Transverse colon (tissue), 4 donors: ENCODE results near the gene TMEM106A. TPM values are rescaled to one million over a fixed set of nuclear protein-coding genes. Genes with fewer than 3 reads are reported as not detected.
"Not testable (repeated sequence)": the region's sequence is repeated elsewhere in the genome, so short reads cannot be mapped to it uniquely, and the experiment has no call there.

Source experiments
- DNase-seq: peaks from one replicate; pipeline ENCODE4 v3.0.0-alpha.2; 2019
- H3K27ac ChIP-seq, 4 donors: fragments of 200-600 bp; sonication (generic); 2 replicates each; pipeline ENCODE4 v1.5.1; 2016 to 2018; ENCODE audit warnings: inconsistent platforms in 4 of 4
- H3K27me3 ChIP-seq: fragments of 200-600 bp; sonication (generic); 2 replicates; pipeline ENCODE4 v1.5.1; 2017; ENCODE audit warnings: inconsistent platforms
- H3K36me3 ChIP-seq, 4 donors: fragments of 200-600 bp; sonication (generic); 2 replicates each; pipeline ENCODE4 v1.5.1; 2017 to 2019; ENCODE audit warnings: inconsistent platforms in 4 of 4
- H3K4me1 ChIP-seq, 4 donors: fragments of 200-600 bp; sonication (generic); 2 replicates each; pipeline ENCODE4 v1.5.1; 2017 to 2020; ENCODE audit warnings: inconsistent platforms in 4 of 4
- H3K4me3 ChIP-seq, 4 donors: fragments of 200-600 bp; sonication (generic); 1 replicate in 1 of 4; 2 replicates in 3 of 4; pipeline versions ENCODE4 v1.5.1 to v1.6.1; 2017 to 2019; ENCODE audit warnings: inconsistent platforms in 4 of 4
- H3K9me3 ChIP-seq, 2 donors: fragments of 200-600 bp; sonication (generic); 2 replicates each; pipeline ENCODE4 v1.5.1; 2017 to 2019; ENCODE audit warnings: inconsistent platforms in 2 of 2
- CTCF ChIP-seq, 5 experiments: fragments of 200-600 bp in 3 of 5; fragments of 450-650 bp in 2 of 5; sonication (generic) in 3 of 5; IDR thresholded peaks; 1 replicate in 2 of 5; 2 replicates in 3 of 5; pipeline ENCODE4 v1.5.1; 2016 to 2017; ENCODE audit warnings: antibody characterized with exemption in 5 of 5, inconsistent platforms in 3 of 5, mild to moderate bottlenecking in 2 of 5, moderate library complexity in 1 of 5
- EP300 ChIP-seq: sonication (generic); formaldehyde crosslinking; IDR thresholded peaks from one replicate; pipeline ENCODE4 v1.6.1; 2017; ENCODE audit warnings: antibody characterized with exemption, low read depth
- POLR2A ChIP-seq: fragments of 450-650 bp; IDR thresholded peaks from one replicate; pipeline ENCODE4 v1.6.1; 2016; ENCODE audit warnings: antibody characterized with exemption, mild to moderate bottlenecking, moderate library complexity
- POLR2AphosphoS5 ChIP-seq, 3 donors: sonication (generic); formaldehyde crosslinking; IDR thresholded peaks; one replicate each; pipeline ENCODE4 v1.6.1; 2016; ENCODE audit warnings: antibody characterized with exemption in 3 of 3
- WGBS, 2 donors: methylation state at CpG; one replicate each; pipeline ENCODE4 v1.1.5; 2018; ENCODE audit warnings: low coverage in 1 of 2; 5-methylcytosine and 5-hydroxymethylcytosine counted together
- in situ Hi-C, 4 donors: fragments of 200-750 bp; cut with MboI; loops; one replicate each; pipeline versions ENCODE4 v1.15.0 to v1.15.1; 2017; ENCODE audit warnings: low sequenced_read_pairs in 3 of 4, low pct_ligation_motif_present in 1 of 4, low pct_unique_long_range_greater_than_20kb in 1 of 4
- intact Hi-C: fragments of 100-400 bp; cut with DNase I; formaldehyde crosslinking; loops from one replicate; pipeline ENCODE4 v1.15.1; 2023; ENCODE audit warnings: low total_unique reads
- total RNA-seq, 4 donors: library from RNA; depleted of rRNA; stranded (reverse); fragments of >200 nt; gene quantifications; one replicate each; pipeline ENCODE4 v1.1.0, GENCODE V29; 2016

TMEM106A gene
- total RNA-seq, 4 donors from 2014 or later = 4.1 to 24.3 (median 7.9) TPM

GRCh38 chr17:43220511-43221125 is 8.9 kb downstream of the TMEM106A start:
- intact Hi-C loops = no loop called here
- 90 to 92% methylated on average over 4 to 9 of the region's 9 CpGs for WGBS, 2 donors
- in situ Hi-C loops = loop anchor here in 1 of 4 donors (25.0 kb wide), 2 partner anchors 92 to 267 kb away; partner anchors contain the start of gene DHX8
- Histone ChIP-seq H3K4me1 (no peaks in the 10 kb centered on the region), H3K4me3 (no peak overlapping the region), H3K9me3 (no peaks in the 10 kb centered on the region), H3K27me3 (no peaks in the 10 kb centered on the region), H3K27ac (no peak overlapping the region), H3K36me3 (peaks cover 0 to 8% (median 0%) of the 10 kb centered on the region in 4 donors)
- no peak for TF ChIP-seq CTCF (IDR thresholded peaks at IDR 0.05)
- no peak for TF ChIP-seq EP300
- no peak for DNase-seq

GRCh38 chr17:43224146-43224705 is 12.6 kb downstream of the TMEM106A start:
- DNase-seq = no peak
- no peak for TF ChIP-seq EP300
- no peak for TF ChIP-seq CTCF (IDR thresholded peaks at IDR 0.05)
- TF ChIP-seq POLR2A = no peak
- no peak for TF ChIP-seq POLR2AphosphoS5 (IDR thresholded peaks at IDR 0.05)
- Histone ChIP-seq H3K4me1 (no peaks in the 10 kb centered on the region), H3K9me3 (no peaks in the 10 kb centered on the region), H3K27ac (no peak overlapping the region), H3K4me3 (no peak overlapping the region), H3K36me3 (peaks cover 0 to 8% (median 0%) of the 10 kb centered on the region in 4 donors), H3K27me3 (no peaks in the 10 kb centered on the region)
- in situ Hi-C loops (loop anchor here in 1 of 4 donors (25.0 kb wide), 2 partner anchors 88 to 263 kb away; partner anchors contain the start of gene DHX8), intact Hi-C loops (no loop called here)
- 93 to 100% methylated on average over 3 to 7 of the region's 7 CpGs for WGBS, 2 donors

GRCh38 chr17:43226393-43226792 is 14.7 kb downstream of the TMEM106A start:
- intact Hi-C loops (no loop called here), in situ Hi-C loops (no loop called here)
- WGBS, 2 donors = 88 to 89% methylated on average over 5 to 7 of the region's 7 CpGs
- Histone ChIP-seq H3K36me3 (peaks cover 0 to 8% (median 0%) of the 10 kb centered on the region in 4 donors), H3K9me3 (no peaks in the 10 kb centered on the region), H3K4me3 (no peak overlapping the region), H3K4me1 (no peaks in the 10 kb centered on the region), H3K27me3 (no peaks in the 10 kb centered on the region), H3K27ac (no peak overlapping the region)
- TF ChIP-seq CTCF (IDR thresholded peaks at IDR 0.05) (no peak), POLR2AphosphoS5 (IDR thresholded peaks at IDR 0.05) (no peak), EP300 (no peak), POLR2A (no peak)
- DNase-seq = no peak

- H3K27ac ChIP-seq, DNase-seq, H3K4me3 ChIP-seq, H3K27me3 ChIP-seq, H3K4me1 ChIP-seq, H3K9me3 ChIP-seq, H3K36me3 ChIP-seq, intact Hi-C loops, in situ Hi-C loops: not testable (repeated sequence)
- WGBS, 2 donors = no CpG with 5 or more reads among the region's 7 CpGs
Measured at GRCh38 chr17:43228020-43228782, 16.5 kb downstream of the TMEM106A start, which contains the start of gene CCDC200. CCDC200 (minus strand) TSS chr17:43228623; CDS start chr17:43228554, 69 bp downstream.

GRCh38 chr17:43231205-43232020 is 19.7 kb downstream of the TMEM106A start:
- in situ Hi-C loops, H3K9me3 ChIP-seq, H3K4me1 ChIP-seq, H3K36me3 ChIP-seq, intact Hi-C loops, H3K27me3 ChIP-seq, DNase-seq: not testable (repeated sequence)
- H3K27ac ChIP-seq = peak overlapping the region; percentile 0 to 76 (median 32)
- WGBS, 2 donors = 84% methylated on average over 18 of the region's 40 CpGs; no CpG with 5 or more reads in 1 of the 2 donors
- H3K4me3 ChIP-seq = peak overlapping the region in 1 of 4 donors; percentile 4

- H3K9me3 ChIP-seq, in situ Hi-C loops, H3K36me3 ChIP-seq, H3K27me3 ChIP-seq, intact Hi-C loops, H3K4me1 ChIP-seq: not testable (repeated sequence)
- peak overlapping the region in 1 of 4 donors; percentile 4 for H3K4me3 ChIP-seq
- DNase-seq = peak; percentile 50
- peak overlapping the region; percentile 0 to 76 (median 30) for H3K27ac ChIP-seq
- WGBS, 2 donors = 49 to 62% methylated on average over 2 to 21 of the region's 24 CpGs
Measured at GRCh38 chr17:43232021-43232699, 20.5 kb downstream of the TMEM106A start.
